Naive thymus-derived CD4-positive, alpha-beta T cell (primary cell): ENCODE data around the gene FLYWCH2. TPM values are rescaled to one million over a fixed set of nuclear protein-coding genes. Genes with fewer than 3 reads are reported as not detected.

Experiments
- ATAC-seq: fragments of 150-1000 bp; cut with Tn5 transposase; 2 replicates; pipeline ENCODE4 v1.10.0; 2021; ENCODE audit warnings: mild to moderate bottlenecking, moderate library complexity
- CTCF ChIA-PET: fragments of 350-600 bp; sonication (Branson Sonifier 250); formaldehyde crosslinking; loops from one replicate; lab custom pipeline; 2021; ENCODE audit warnings: antibody characterized with exemption; lab: Charles Lee
- POLR2A ChIA-PET: fragments of 350-600 bp; sonication (Branson Sonifier 250); formaldehyde crosslinking; loops from one replicate; lab custom pipeline; 2021; ENCODE audit warnings: antibody characterized with exemption, inconsistent platforms; lab: Charles Lee
- DNase-seq, 9 donors: peaks; one replicate each; pipeline versions ENCODE4 v3.0.0 to v3.0.0-alpha.2; 2020 to 2022; ENCODE audit warnings: mixed read lengths in 1 of 9
- H3K27ac ChIP-seq: one replicate; pipeline ENCODE4 v1.7.0; 2013; ENCODE audit warnings: mild to moderate bottlenecking, low read depth, low read length, moderate library complexity
- H3K27me3 ChIP-seq, 2 donors: one replicate each; pipeline ENCODE4 v1.7.0; 2013; ENCODE audit warnings: low read length in 2 of 2, mild to moderate bottlenecking in 2 of 2, moderate library complexity in 2 of 2; ENCODE audit not compliant: control insufficient read depth in 2 of 2, insufficient read depth in 2 of 2
- H3K36me3 ChIP-seq, 3 experiments: 1 replicate in 2 of 3; 2 replicates in 1 of 3; pipeline ENCODE4 v1.7.0; 2013; ENCODE audit warnings: low read length in 3 of 3, mild to moderate bottlenecking in 3 of 3, moderate library complexity in 1 of 3; ENCODE audit not compliant: insufficient read depth in 3 of 3, control insufficient read depth in 2 of 3
- H3K4me1 ChIP-seq, 2 donors: one replicate each; pipeline ENCODE4 v1.7.0; 2013; ENCODE audit warnings: low read length in 2 of 2, mild to moderate bottlenecking in 2 of 2, moderate library complexity in 1 of 2; ENCODE audit not compliant: control insufficient read depth in 2 of 2, insufficient read depth in 2 of 2
- H3K4me3 ChIP-seq: 2 replicates; pipeline ENCODE4 v1.7.0; 2013; ENCODE audit warnings: mild to moderate bottlenecking, low read length
- H3K9me3 ChIP-seq, 3 experiments: 1 replicate in 2 of 3; 2 replicates in 1 of 3; pipeline ENCODE4 v1.7.0; 2013; ENCODE audit warnings: low read length in 3 of 3; ENCODE audit not compliant: control insufficient read depth in 2 of 3
- H3K27ac Mint-ChIP-seq, 9 donors: one replicate each; pipeline ENCODE4 v1.8.0; 2020 to 2022; ENCODE audit warnings: mixed read lengths in 9 of 9, mild to moderate bottlenecking in 8 of 9, moderate library complexity in 5 of 9, inconsistent platforms in 2 of 9
- H3K27me3 Mint-ChIP-seq, 5 donors: one replicate each; pipeline ENCODE4 v1.8.0; 2021 to 2022; ENCODE audit warnings: mixed read lengths in 5 of 5, mild to moderate bottlenecking in 1 of 5
- H3K36me3 Mint-ChIP-seq, 5 donors: one replicate each; pipeline ENCODE4 v1.8.0; 2020 to 2022; ENCODE audit warnings: mixed read lengths in 5 of 5, mild to moderate bottlenecking in 3 of 5, inconsistent platforms in 1 of 5
- H3K4me1 Mint-ChIP-seq, 7 donors: one replicate each; pipeline ENCODE4 v1.8.0; 2020 to 2022; ENCODE audit warnings: mixed read lengths in 7 of 7, mild to moderate bottlenecking in 3 of 7, inconsistent platforms in 1 of 7
- H3K4me3 Mint-ChIP-seq, 10 donors: one replicate each; pipeline ENCODE4 v1.8.0; 2020 to 2022; ENCODE audit warnings: mild to moderate bottlenecking in 10 of 10, mixed read lengths in 10 of 10, moderate library complexity in 6 of 10, inconsistent platforms in 2 of 10
- H3K9me3 Mint-ChIP-seq, 11 donors: one replicate each; pipeline ENCODE4 v1.8.0; 2020 to 2022; ENCODE audit warnings: mixed read lengths in 11 of 11, mild to moderate bottlenecking in 4 of 11, inconsistent platforms in 1 of 11, moderate library complexity in 1 of 11
- intact Hi-C, 2 donors: fragments of 100-400 bp; cut with micrococcal nuclease; formaldehyde crosslinking; loops; one replicate each; pipeline ENCODE4 v1.15.1; 2023
- polyA plus RNA-seq, 2 donors: library from polyadenylated mRNA; unstranded; fragments of 300-500 nt; fragmentation: Illumina TruSeq; gene quantifications; one replicate each; pipeline ENCODE4 v1.2.3, GENCODE V29; 2021
- total RNA-seq, 6 experiments: library from RNA in 5 of 6; stranded (reverse) in 5 of 6; gene quantifications; 1 replicate in 5 of 6; 2 replicates in 1 of 6; pipeline ENCODE4 v1.2.3 and lab custom pipeline; 2021 to 2026

FLYWCH2 gene
- total and polyA plus RNA-seq, 7 experiments from 2014 or later: 13.6 to 30.4 (median 24.8) TPM

DNA sequence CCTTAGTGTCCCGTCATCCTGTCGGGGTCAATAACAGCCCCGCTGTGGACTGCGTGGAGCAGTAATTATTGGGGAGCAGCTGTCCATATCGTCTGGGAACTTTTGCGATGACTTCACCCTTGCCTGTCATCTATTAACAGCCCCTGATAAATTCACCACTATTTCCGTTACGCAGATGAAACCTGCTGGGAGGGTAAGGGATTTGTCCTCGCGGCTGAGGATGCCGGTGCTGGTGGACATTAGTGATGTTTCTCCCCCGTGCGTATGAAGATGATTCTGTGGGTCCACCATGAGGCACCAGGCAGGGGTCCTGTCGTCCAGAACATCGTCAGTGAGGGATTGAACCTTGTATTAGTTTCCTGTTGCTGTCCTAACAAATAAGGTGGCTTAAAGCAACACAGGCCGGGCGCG is 1.0 kb downstream of the FLYWCH2 start:
- Mint-ChIP-seq H3K4me1 (peaks cover 0 to 20% (median 15%) of the 10 kb centered on the region in 7 donors), H3K27ac (peak overlapping the region; percentile 76 to 99 (median 90)), H3K36me3 (peaks cover 0 to 3% (median 0%) of the 10 kb centered on the region in 5 donors), H3K9me3 (no peaks in the 10 kb centered on the region), H3K4me3 (peak overlapping the region; percentile 83 to 94 (median 91)), H3K27me3 (no peaks in the 10 kb centered on the region)
- peak overlapping the region; percentile 84 for H3K27ac ChIP-seq
- no peaks in the 10 kb centered on the region for H3K27me3 ChIP-seq
- peak overlapping the region; percentile 69 for H3K4me3 ChIP-seq
- DNase-seq (no peak), ATAC-seq (no peak)
- H3K4me1 ChIP-seq: peaks cover 6% of the 10 kb centered on the region in 2 donors
- peaks cover 0 to 3% (median 0%) of the 10 kb centered on the region in 3 experiments for H3K36me3 ChIP-seq
- ChIA-PET POLR2A (interaction anchor here (1.1 to 2.8 kb wide), 5 partner anchors 15 to 43 kb away, joined by 3 to 37 read pairs (median 5); partner anchors contain the start of gene FLYWCH1), CTCF (interaction anchor here (0.7 to 2.3 kb wide), 3 partner anchors 16 to 23 kb away, joined by 3 to 8 read pairs (median 4); no protein-coding TSS in a partner anchor)
- intact Hi-C loops: loop anchor here (5.0 kb wide), 3 partner anchors 98 to 1733 kb away; partner anchors contain the start of genes ELOB (in 1 of the 2) and PKMYT1 (in 1 of the 2)
- no peaks in the 10 kb centered on the region for H3K9me3 ChIP-seq

DNA sequence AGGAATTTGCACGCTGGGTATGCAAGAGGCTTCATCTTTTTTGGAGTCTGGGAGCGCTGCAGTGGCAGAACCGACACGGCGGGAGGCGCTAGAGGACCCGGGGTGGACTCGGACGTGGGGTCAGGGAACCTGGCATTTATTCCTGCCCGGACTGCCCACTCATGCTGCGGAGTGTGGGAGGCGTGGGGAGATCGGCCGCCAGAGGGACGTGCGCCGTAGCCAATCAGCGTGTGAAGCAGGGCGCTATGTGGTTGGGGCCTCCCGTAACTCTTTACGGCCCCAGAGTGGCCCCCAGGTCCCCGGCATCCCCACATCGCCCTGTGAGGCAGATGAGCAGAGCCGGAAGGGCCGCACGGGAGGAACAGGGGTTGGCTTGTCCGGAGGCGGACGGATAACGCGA is 11.2 kb downstream of the FLYWCH2 start:
- H3K36me3 Mint-ChIP-seq: no peaks in the 10 kb centered on the region
- H3K27me3 Mint-ChIP-seq: no peaks in the 10 kb centered on the region
- no peak overlapping the region for H3K4me3 Mint-ChIP-seq
- Histone ChIP-seq H3K36me3 (peaks cover 0 to 36% (median 0%) of the 10 kb centered on the region in 3 experiments), H3K4me1 (no peaks in the 10 kb centered on the region), H3K9me3 (no peaks in the 10 kb centered on the region), H3K27ac (no peak overlapping the region), H3K27me3 (no peaks in the 10 kb centered on the region), H3K4me3 (no peak overlapping the region)
- ChIA-PET CTCF (no interaction called here), POLR2A (interaction anchor here (1.0 kb wide), 1 partner anchor 11 kb away, joined by 3 read pairs; the partner anchor contains the start of gene FLYWCH2)
- H3K27ac Mint-ChIP-seq: no peak overlapping the region
- no peaks in the 10 kb centered on the region for H3K4me1 Mint-ChIP-seq
- DNase-seq (no peak), ATAC-seq (no peak)
- no peaks in the 10 kb centered on the region for H3K9me3 Mint-ChIP-seq
- intact Hi-C loops: no loop called here

DNA sequence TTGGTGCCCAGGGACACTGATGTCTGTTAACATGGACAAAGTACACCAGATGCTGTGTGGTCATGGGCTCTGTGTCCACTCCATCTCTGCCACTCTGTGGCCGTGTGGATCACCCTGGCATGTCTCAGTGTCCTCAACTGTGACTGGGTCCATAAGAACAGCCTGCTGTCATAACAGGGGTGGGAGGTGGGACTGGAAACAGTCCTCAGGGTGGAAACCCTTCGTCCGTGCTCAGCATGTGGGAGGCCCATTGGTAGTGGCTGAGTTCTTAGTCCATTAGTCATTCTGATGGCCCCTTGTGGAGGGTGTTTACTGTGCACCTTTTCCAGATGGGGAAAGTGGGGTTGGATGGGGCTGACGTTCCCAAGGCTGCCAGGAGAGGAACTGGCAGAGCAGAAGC is 12.8 kb downstream of the FLYWCH2 start:
- ChIA-PET CTCF (no interaction called here), POLR2A (no interaction called here)
- no peak for DNase-seq
- no peak overlapping the region for H3K4me3 Mint-ChIP-seq
- H3K9me3 Mint-ChIP-seq: no peaks in the 10 kb centered on the region
- Histone ChIP-seq H3K27ac (no peak overlapping the region), H3K36me3 (peaks cover 0 to 36% (median 0%) of the 10 kb centered on the region in 3 experiments), H3K27me3 (no peaks in the 10 kb centered on the region), H3K9me3 (no peaks in the 10 kb centered on the region), H3K4me1 (no peaks in the 10 kb centered on the region), H3K4me3 (no peak overlapping the region)
- H3K4me1 Mint-ChIP-seq: no peaks in the 10 kb centered on the region
- no peaks in the 10 kb centered on the region for H3K36me3 Mint-ChIP-seq
- intact Hi-C loops: no loop called here
- no peaks in the 10 kb centered on the region for H3K27me3 Mint-ChIP-seq
- H3K27ac Mint-ChIP-seq: no peak overlapping the region
- no peak for ATAC-seq

DNA sequence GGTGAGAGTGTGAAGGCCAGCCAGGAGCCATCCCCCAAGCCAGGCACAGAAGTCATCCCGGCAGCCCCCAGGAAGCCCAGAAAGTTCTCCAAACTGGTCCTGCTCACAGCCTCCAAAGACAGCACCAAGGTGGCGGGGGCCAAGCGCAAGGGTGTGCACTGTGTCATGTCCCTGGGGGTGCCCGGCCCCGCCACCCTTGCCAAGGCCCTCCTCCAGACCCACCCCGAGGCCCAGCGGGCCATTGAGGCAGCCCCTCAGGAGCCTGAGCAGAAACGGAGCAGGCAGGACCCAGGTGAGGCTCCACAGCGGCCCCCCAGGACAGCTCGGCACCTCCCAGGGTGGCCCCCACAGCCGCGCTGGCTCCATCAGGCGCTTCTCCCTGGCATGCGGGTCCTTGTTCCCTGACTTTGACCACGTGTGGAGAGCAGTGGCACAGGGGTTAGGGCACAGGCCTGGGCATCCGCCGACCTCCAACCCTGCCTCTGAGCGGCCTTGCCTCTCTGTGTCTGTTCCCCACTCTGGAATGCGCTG is 13.5 kb downstream of the FLYWCH2 start:
- no peak for ATAC-seq
- H3K36me3 Mint-ChIP-seq: no peaks in the 10 kb centered on the region
- H3K9me3 Mint-ChIP-seq: no peaks in the 10 kb centered on the region
- peaks cover 0 to 36% (median 0%) of the 10 kb centered on the region in 3 experiments for H3K36me3 ChIP-seq
- ChIA-PET CTCF (no interaction called here), POLR2A (no interaction called here)
- no peak overlapping the region for H3K4me3 ChIP-seq
- H3K9me3 ChIP-seq: no peaks in the 10 kb centered on the region
- no peak overlapping the region for H3K27ac ChIP-seq
- H3K4me3 Mint-ChIP-seq: no peak overlapping the region
- intact Hi-C loops: no loop called here
- H3K27ac Mint-ChIP-seq: no peak overlapping the region
- H3K27me3 Mint-ChIP-seq: no peaks in the 10 kb centered on the region
- no peaks in the 10 kb centered on the region for H3K27me3 ChIP-seq
- H3K4me1 Mint-ChIP-seq: no peaks in the 10 kb centered on the region
- no peak for DNase-seq
- no peaks in the 10 kb centered on the region for H3K4me1 ChIP-seq

DNA sequence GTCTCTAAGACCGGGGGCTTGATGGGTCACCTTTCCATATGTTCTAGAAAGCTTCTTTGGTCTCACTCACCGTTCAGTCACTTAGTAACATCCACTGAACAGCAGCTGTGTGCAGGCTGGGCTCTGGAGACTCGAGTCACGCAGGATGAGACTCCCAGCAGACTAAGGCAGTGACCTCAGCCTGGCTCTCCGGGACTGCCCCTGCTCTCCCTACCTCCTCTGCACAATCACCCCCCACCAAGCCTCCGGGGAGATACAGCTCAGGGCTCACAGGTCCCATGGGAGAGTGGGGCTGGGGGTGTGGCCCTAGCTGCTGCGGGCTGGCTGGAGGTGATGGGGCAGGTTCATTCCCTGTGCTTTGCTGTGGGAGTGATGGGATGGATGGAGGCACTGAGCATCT is 14.1 kb downstream of the FLYWCH2 start:
- H3K4me1 ChIP-seq: no peaks in the 10 kb centered on the region
- ATAC-seq (no peak), DNase-seq (no peak)
- no peak overlapping the region for H3K27ac ChIP-seq
- H3K27me3 ChIP-seq: no peaks in the 10 kb centered on the region
- Mint-ChIP-seq H3K9me3 (no peaks in the 10 kb centered on the region), H3K4me1 (no peaks in the 10 kb centered on the region), H3K27me3 (no peaks in the 10 kb centered on the region), H3K4me3 (no peak overlapping the region), H3K36me3 (no peaks in the 10 kb centered on the region), H3K27ac (no peak overlapping the region)
- POLR2A ChIA-PET: no interaction called here
- CTCF ChIA-PET: no interaction called here
- no peaks in the 10 kb centered on the region for H3K9me3 ChIP-seq
- intact Hi-C loops: no loop called here
- no peak overlapping the region for H3K4me3 ChIP-seq
- peaks cover 0 to 36% (median 0%) of the 10 kb centered on the region in 3 experiments for H3K36me3 ChIP-seq

DNA sequence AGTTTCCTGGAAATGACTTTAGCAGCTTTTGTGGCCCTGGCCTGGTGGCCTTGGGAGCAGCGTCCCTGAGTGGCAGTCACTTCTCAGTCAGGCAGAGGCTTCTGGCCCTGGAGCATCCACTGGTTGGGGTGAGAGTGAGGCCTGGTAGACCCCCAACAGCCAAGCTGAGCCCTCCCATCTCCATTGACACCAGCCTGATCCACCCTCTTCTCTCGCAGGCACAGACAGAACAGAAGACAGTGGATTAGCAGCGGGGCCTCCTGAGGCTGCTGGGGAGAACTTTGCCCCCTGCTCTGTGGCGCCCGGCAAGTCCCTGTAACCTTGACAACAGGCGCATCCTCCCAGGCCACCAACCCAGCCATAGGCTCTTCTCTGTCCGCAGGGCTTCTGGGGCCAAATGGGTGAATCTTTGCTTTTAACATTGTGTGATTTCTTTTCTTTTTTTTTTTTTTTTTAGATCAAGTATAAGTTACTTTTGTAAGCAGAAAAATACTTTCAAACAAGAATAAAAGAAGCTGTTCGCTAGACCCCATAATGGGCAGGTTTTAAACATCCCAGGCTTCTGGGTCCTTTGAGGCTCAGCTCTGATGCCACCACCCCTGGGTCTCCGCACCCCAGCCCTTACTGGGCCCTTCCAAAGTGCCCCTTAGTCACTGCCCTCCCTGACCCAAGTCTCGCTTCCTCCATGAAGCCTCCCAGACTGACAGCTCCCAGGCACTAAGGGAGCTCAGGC is 16.0 kb downstream of the FLYWCH2 start:
- Mint-ChIP-seq H3K27me3 (no peaks in the 10 kb centered on the region), H3K4me3 (no peak overlapping the region), H3K4me1 (peaks cover under 1 to 8% (median 3%) of the 10 kb centered on the region in 7 donors), H3K36me3 (no peaks in the 10 kb centered on the region), H3K27ac (no peak overlapping the region), H3K9me3 (no peaks in the 10 kb centered on the region)
- intact Hi-C loops: no loop called here
- no peak overlapping the region for H3K27ac ChIP-seq
- peaks cover 0 to 36% (median 0%) of the 10 kb centered on the region in 3 experiments for H3K36me3 ChIP-seq
- DNase-seq: no peak
- CTCF ChIA-PET: interaction anchor here (0.8 kb wide), 1 partner anchor 31 kb away, joined by 3 read pairs; no protein-coding TSS in a partner anchor
- H3K4me1 ChIP-seq: peaks cover 0 to 4% of the 10 kb centered on the region in 2 donors
- H3K27me3 ChIP-seq: no peaks in the 10 kb centered on the region
- ATAC-seq: no peak
- POLR2A ChIA-PET: no interaction called here
- H3K4me3 ChIP-seq: no peak overlapping the region
- H3K9me3 ChIP-seq: no peaks in the 10 kb centered on the region
